Ascending aorta (tissue), 2 donors: ENCODE data around the gene F8A3. TPM values are rescaled to one million over a fixed set of nuclear protein-coding genes. Genes with fewer than 3 reads are reported as not detected.
"Not testable (repeated sequence)": the region's sequence is repeated elsewhere in the genome, so short reads cannot be mapped to it uniquely, and the experiment has no call there.

Experiments
- DNase-seq, 2 donors: peaks; one replicate each; pipeline ENCODE4 v3.0.0-alpha.2; 2019; ENCODE audit warnings: low spot score in 2 of 2
- H3K27ac ChIP-seq, 2 donors: fragments of 200-600 bp; sonication (generic); one replicate each; pipeline ENCODE4 v1.5.1; 2016 to 2017; ENCODE audit warnings: mild to moderate bottlenecking in 1 of 2
- H3K27me3 ChIP-seq: fragments of 200-600 bp; sonication (generic); one replicate; pipeline ENCODE4 v1.5.1; 2017
- H3K36me3 ChIP-seq, 2 donors: fragments of 200-600 bp; sonication (generic); one replicate each; pipeline ENCODE4 v1.5.1; 2016
- H3K4me1 ChIP-seq, 2 donors: fragments of 200-600 bp; sonication (generic); one replicate each; pipeline ENCODE4 v1.5.1; 2016 to 2017; ENCODE audit warnings: mild to moderate bottlenecking in 1 of 2
- H3K4me3 ChIP-seq, 2 donors: fragments of 200-600 bp; sonication (generic); one replicate each; pipeline ENCODE4 v1.5.1; 2016 to 2017; ENCODE audit warnings: mild to moderate bottlenecking in 1 of 2
- H3K9me3 ChIP-seq, 2 donors: fragments of 200-600 bp; sonication (generic); one replicate each; pipeline ENCODE4 v1.5.1; 2016
- intact Hi-C: fragments of 100-400 bp; cut with DNase I; formaldehyde crosslinking; loops from one replicate; pipeline ENCODE4 v1.15.1; 2023
- total RNA-seq: library from RNA; depleted of rRNA; stranded (reverse); fragments of >200 nt; gene quantifications from one replicate; pipeline ENCODE4 v1.1.0, GENCODE V29; 2016
- TF ChIP-seq, protein P1 (sequence below), 3 experiments: fragments of 200-600 bp in 2 of 3; fragments of 450-650 bp in 1 of 3; sonication (generic) in 2 of 3; IDR thresholded peaks; one replicate each; pipeline ENCODE4 v1.5.1; 2016 to 2019; ENCODE audit warnings: antibody characterized with exemption in 3 of 3, mild to moderate bottlenecking in 1 of 3, moderate library complexity in 1 of 3

The F8A3 gene
- total RNA-seq, result not detected

DNA sequence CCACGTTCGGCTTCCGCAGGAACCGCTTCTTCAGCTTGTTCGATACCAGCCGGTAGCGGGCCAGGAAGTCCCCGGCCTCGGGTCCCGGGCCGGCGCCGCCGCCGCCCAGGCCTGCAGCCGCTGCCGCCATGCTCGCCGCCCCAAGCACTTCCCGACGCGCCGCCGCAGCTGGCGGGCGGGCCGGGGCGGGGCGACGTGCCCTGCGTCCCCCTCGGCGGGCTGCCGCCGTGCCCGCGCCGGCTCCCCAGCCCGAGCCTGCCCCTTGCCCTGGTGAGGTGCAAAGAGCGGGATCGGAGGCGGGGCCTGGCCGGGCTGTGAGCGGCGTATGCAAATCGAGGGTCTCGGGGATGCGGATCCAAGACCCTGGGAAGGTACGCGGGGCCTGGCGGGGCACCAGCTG lies at the start of gene F8A3:
TSS of gene F8A3 (minus strand) at position 150 of the 400 bp plus-strand sequence. CDS start at position 130, 20 bp downstream.
- intact Hi-C loops, H3K36me3 ChIP-seq, H3K4me3 ChIP-seq, H3K4me1 ChIP-seq, H3K27ac ChIP-seq, H3K27me3 ChIP-seq, DNase-seq, H3K9me3 ChIP-seq: not testable (repeated sequence)

DNA sequence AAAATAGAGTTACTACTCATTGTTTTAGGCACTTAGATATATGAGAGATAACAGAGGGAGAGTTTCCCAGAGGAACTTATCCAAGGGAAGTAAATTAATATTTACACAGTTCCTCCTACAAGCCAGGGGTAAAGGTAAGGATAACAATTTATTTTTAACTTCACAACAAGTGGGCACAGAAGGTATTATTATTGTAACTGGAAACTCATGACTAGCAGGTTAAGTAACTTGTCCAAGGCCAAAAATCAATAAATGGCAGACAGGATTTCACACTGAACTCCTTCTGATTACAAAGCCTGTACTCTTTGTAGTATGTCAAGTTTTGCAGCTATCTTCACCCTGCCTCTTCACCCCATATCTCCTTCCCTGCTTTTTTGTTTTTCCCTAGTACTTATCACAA lies 46.9 kb upstream of the F8A3 start:
- no peaks in the 10 kb centered on the region for H3K27me3 ChIP-seq
- TF ChIP-seq, protein P1, sequence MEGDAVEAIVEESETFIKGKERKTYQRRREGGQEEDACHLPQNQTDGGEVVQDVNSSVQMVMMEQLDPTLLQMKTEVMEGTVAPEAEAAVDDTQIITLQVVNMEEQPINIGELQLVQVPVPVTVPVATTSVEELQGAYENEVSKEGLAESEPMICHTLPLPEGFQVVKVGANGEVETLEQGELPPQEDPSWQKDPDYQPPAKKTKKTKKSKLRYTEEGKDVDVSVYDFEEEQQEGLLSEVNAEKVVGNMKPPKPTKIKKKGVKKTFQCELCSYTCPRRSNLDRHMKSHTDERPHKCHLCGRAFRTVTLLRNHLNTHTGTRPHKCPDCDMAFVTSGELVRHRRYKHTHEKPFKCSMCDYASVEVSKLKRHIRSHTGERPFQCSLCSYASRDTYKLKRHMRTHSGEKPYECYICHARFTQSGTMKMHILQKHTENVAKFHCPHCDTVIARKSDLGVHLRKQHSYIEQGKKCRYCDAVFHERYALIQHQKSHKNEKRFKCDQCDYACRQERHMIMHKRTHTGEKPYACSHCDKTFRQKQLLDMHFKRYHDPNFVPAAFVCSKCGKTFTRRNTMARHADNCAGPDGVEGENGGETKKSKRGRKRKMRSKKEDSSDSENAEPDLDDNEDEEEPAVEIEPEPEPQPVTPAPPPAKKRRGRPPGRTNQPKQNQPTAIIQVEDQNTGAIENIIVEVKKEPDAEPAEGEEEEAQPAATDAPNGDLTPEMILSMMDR (IDR thresholded peaks at IDR 0.05), result no peak
- no peak overlapping the region for H3K4me3 ChIP-seq
- intact Hi-C loops, result no loop called here
- no peak for DNase-seq
- peaks cover 2 to 5% of the 10 kb centered on the region in 2 donors for H3K36me3 ChIP-seq
- no peaks in the 10 kb centered on the region for H3K4me1 ChIP-seq
- H3K27ac ChIP-seq, result no peak overlapping the region
- no peaks in the 10 kb centered on the region for H3K9me3 ChIP-seq

DNA sequence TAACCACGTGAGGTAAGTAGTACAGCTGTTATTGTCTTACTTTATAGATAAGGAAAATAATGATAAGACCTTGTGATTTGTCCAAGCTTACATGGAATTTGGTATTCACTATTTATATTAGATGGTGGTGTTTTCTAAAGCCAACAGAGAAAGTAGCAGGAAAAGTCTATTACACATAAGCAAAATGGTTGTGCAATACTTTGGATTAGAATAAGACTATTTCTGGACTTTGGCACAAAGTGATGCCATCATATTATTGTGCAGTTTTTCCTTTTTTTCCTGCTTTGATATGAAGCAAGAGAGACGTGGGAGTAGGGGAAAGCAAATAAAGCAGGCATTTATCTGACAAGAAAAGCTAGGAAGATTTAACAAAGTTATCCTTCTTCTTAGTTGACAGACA lies 36.7 kb upstream of the F8A3 start:
- H3K27ac ChIP-seq, H3K27me3 ChIP-seq, DNase-seq, H3K4me3 ChIP-seq, H3K36me3 ChIP-seq, intact Hi-C loops, H3K9me3 ChIP-seq, H3K4me1 ChIP-seq: not testable (repeated sequence)

DNA sequence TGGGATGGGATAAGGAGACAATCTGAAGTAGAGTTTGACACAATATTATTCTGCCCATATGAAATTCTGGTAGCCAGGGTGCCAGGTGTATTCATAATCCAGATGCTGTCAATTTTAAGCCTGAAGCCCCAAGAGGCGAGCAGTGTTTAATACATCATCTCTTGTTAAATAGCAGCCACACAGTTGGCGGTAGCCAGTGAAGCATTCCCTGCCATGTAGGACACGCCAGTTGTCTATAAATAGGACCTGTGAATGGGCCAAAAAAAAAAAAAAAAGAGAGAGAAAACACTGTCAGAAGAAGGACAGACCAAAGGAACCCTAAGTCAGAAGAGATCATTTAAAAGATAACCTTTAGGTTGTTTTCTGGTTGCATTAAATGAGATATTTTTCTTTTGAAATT lies 33.0 kb upstream of the F8A3 start:
- H3K27ac ChIP-seq, intact Hi-C loops, H3K36me3 ChIP-seq, H3K4me1 ChIP-seq, H3K4me3 ChIP-seq, H3K27me3 ChIP-seq, DNase-seq, H3K9me3 ChIP-seq: not testable (repeated sequence)

DNA sequence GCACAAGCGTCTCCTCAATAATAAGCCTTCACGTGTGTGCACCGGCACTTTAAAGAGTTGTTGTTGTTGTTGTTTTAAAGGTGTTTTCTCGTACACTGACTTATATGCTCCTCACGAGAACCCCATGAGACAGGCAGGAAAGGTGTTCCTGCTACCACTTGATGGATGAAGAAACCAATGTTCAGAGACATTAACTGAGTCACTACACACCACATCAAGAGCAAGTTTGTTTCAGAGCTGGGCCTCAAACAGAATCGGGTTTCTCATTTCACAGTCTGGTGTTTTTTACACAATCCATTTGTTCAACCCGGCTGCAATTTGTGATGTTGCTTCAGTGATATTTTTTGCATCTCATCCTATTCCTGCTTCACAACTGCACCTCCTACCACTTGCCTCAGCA lies 18.7 kb upstream of the F8A3 start:
- H3K27ac ChIP-seq, H3K4me1 ChIP-seq, intact Hi-C loops, H3K9me3 ChIP-seq, H3K27me3 ChIP-seq, H3K36me3 ChIP-seq, DNase-seq, H3K4me3 ChIP-seq: not testable (repeated sequence)

DNA sequence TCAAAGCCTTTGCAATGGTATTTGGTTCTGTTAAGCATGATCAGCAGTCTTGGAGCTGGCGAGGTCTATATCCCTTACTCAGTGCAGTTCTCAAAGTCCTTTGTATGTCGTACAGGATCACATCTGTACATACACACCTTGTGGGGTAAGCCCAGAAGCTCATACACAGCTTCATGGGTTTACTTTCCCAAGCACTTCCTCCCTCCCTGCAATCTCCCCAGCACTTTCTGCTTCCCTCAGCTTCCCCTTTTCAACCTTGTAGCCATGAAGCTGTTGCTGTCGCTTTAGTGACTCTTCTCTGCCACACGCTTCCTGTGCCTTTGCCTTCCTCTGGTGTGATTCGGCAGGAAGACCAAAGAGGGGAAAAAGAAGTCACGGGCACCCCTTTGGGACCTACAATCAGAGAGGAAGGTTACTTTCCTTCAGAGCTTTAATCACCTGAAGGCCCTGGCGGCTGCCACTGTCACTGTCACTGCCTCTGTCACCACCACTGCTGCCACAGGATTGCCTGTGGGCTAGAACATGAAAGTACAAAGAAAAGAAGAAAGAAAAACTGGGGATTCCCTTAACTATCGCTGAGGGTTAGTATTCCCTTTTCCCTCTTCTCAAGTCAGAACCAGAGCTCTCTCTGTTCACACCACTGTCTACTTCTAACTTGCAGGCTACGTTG lies 8.0 kb upstream of the F8A3 start:
- H3K9me3 ChIP-seq, intact Hi-C loops, H3K4me3 ChIP-seq, DNase-seq, H3K36me3 ChIP-seq, H3K27ac ChIP-seq, H3K27me3 ChIP-seq, H3K4me1 ChIP-seq: not testable (repeated sequence)

DNA sequence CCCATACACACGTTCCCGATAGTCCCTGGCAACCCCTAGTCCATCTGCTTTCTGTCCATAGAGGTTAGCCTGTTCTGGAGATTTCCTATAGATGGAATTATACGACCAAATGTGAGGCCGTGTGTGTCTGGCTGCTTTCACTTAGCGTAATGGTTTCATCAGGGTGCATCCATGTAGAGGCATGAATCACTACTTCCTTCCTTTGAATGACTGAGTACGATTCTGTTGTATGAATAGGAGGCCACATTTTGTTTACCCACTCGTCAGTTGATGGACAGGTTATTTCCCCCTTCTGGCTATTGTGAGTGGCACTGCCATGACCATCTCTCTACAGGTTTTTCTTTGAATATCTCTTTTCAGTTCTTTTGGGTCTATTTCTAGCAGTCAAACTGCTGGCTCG lies 2.1 kb upstream of the F8A3 start:
- intact Hi-C loops, H3K36me3 ChIP-seq, H3K27me3 ChIP-seq, H3K9me3 ChIP-seq, DNase-seq, H3K4me3 ChIP-seq, H3K4me1 ChIP-seq, H3K27ac ChIP-seq: not testable (repeated sequence)

DNA sequence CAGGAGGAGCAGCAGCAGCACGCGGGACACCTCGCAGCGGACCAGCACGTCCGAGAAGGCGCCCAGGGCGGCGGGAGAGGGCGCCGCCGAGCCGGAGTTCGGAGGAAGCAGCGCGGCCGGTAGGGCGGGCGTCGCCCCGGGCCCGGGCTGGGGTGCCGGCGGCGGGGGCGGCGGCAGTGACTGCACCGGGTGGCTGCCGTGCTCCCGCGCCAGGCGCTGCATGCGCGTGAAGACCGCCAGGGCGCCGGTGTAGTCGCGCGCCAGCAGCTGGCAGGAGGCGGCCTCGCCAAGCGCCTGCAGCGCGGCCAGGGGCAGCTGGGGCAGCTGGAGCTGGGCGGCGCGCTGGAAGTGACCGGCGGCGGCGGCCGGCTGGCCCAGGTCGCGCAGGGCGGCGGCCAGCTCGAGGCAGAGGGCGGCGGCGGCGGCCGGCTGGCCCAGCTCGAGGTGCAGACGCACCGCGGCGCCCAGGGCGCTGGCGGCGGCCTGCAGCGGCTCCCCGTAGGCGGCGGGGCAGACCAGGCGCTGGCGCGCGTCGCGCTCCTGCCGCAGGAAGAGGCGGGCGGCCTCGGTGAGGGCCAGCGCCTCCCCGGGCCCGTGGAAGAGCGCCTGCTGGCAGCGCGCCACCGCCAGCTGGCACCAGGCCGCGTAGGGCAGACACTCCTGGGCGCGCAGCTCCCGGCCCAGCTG lies 516 bp downstream of the F8A3 start:
- H3K36me3 ChIP-seq, H3K4me3 ChIP-seq, H3K4me1 ChIP-seq, intact Hi-C loops, DNase-seq, H3K9me3 ChIP-seq, H3K27me3 ChIP-seq, H3K27ac ChIP-seq: not testable (repeated sequence)

DNA sequence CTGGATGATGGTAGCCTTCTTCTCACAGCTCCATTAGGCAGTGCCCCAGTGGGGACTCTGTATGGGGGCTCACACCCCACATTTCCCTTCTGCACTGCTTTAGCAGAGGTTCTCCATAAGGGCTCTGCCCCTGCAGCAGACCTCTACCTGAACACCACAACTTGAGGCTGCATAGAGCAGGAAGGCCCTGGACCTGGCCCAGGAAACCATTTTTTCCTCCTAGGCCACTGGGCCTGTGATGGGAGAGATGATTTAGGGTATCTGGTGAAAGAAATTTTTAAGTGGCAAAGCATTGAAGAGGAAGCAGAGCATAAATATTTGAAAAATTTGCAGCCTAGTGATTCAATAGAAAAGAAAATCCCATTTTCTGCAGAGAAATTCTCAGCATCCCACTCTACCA lies 17.3 kb downstream of the F8A3 start:
- intact Hi-C loops, result no loop called here
- Histone ChIP-seq H3K36me3 (no peaks in the 10 kb centered on the region), H3K27ac (no peak overlapping the region), H3K4me3 (no peak overlapping the region), H3K4me1 (no peaks in the 10 kb centered on the region), H3K9me3 (peaks cover 0 to 22% of the 10 kb centered on the region in 2 donors), H3K27me3 (no peaks in the 10 kb centered on the region)
- no peak for DNase-seq
- TF ChIP-seq, protein P1 (IDR thresholded peaks at IDR 0.05), result no peak
